Neuron (in vitro differentiated cells): ENCODE measurements around the gene LARP4B.

Source experiments
- H2AFZ ChIP-seq: one replicate; pipeline ENCODE4 v1.6.1; 2013; ENCODE audit warnings: low read depth, mild to moderate bottlenecking, inconsistent platforms, low read length, moderate library complexity
- H3K27me3 ChIP-seq: one replicate; pipeline ENCODE4 v1.6.1; 2013; ENCODE audit warnings: low read length; ENCODE audit not compliant: insufficient read depth
- H3K36me3 ChIP-seq: one replicate; pipeline ENCODE4 v1.6.1; 2013; ENCODE audit warnings: low read length; ENCODE audit not compliant: insufficient read depth
- H3K4me1 ChIP-seq: one replicate; pipeline ENCODE4 v1.6.1; 2013; ENCODE audit warnings: low read length; ENCODE audit not compliant: insufficient read depth
- H3K4me3 ChIP-seq: 2 replicates; pipeline ENCODE4 v1.5.1; 2013; ENCODE audit warnings: mild to moderate bottlenecking, low read length, moderate library complexity
- H3K9me3 ChIP-seq: one replicate; pipeline ENCODE4 v1.6.1; 2013; ENCODE audit warnings: low read length

Gene LARP4B

GRCh38 chr10:797179-797578 lies 134.3 kb downstream of the LARP4B start:
- Histone ChIP-seq H3K9me3 (peaks cover 10% of the 10 kb centered on the region), H3K27me3 (no peaks in the 10 kb centered on the region), H2AFZ (no peak overlapping the region), H3K4me3 (no peak overlapping the region), H3K4me1 (no peaks in the 10 kb centered on the region), H3K36me3 (no peaks in the 10 kb centered on the region)

GRCh38 chr10:796233-796632 lies 135.3 kb downstream of the LARP4B start:
- Histone ChIP-seq H3K27me3 (no peaks in the 10 kb centered on the region), H3K4me1 (no peaks in the 10 kb centered on the region)

GRCh38 chr10:794382-794956 lies 137.0 kb downstream of the LARP4B start:
- Histone ChIP-seq H3K9me3 (peaks cover 10% of the 10 kb centered on the region), H3K27me3 (no peaks in the 10 kb centered on the region), H3K36me3 (no peaks in the 10 kb centered on the region), H3K4me3 (no peak overlapping the region), H2AFZ (no peak overlapping the region), H3K4me1 (no peaks in the 10 kb centered on the region)

More at GRCh38 chr10:796233-796632, 135.3 kb downstream of the LARP4B start:
- H3K9me3 ChIP-seq: peaks cover 10% of the 10 kb centered on the region
- H2AFZ ChIP-seq: no peak overlapping the region
- H3K36me3 ChIP-seq: no peaks in the 10 kb centered on the region
- H3K4me3 ChIP-seq: no peak overlapping the region

GRCh38 chr10:792792-793100 lies 138.8 kb downstream of the LARP4B start:
- H3K36me3 ChIP-seq: no peaks in the 10 kb centered on the region
- no peaks in the 10 kb centered on the region for H3K4me1 ChIP-seq
- peaks cover 7% of the 10 kb centered on the region for H3K9me3 ChIP-seq
- H2AFZ ChIP-seq: no peak overlapping the region
- no peak overlapping the region for H3K4me3 ChIP-seq
- no peaks in the 10 kb centered on the region for H3K27me3 ChIP-seq

- Histone ChIP-seq H3K4me3 (no peak overlapping the region), H3K4me1 (no peaks in the 10 kb centered on the region), H2AFZ (no peak overlapping the region), H3K27me3 (no peaks in the 10 kb centered on the region), H3K9me3 (peaks cover 7% of the 10 kb centered on the region), H3K36me3 (no peaks in the 10 kb centered on the region)
Observed at GRCh38 chr10:792083-792791, 139.3 kb downstream of the LARP4B start.

GRCh38 chr10:791639-792038 lies 139.9 kb downstream of the LARP4B start:
- no peak overlapping the region for H3K4me3 ChIP-seq
- H3K36me3 ChIP-seq: no peaks in the 10 kb centered on the region
- no peaks in the 10 kb centered on the region for H3K27me3 ChIP-seq
- no peak overlapping the region for H2AFZ ChIP-seq
- H3K9me3 ChIP-seq: peaks cover 3% of the 10 kb centered on the region
- no peaks in the 10 kb centered on the region for H3K4me1 ChIP-seq

- no peaks in the 10 kb centered on the region for H3K36me3 ChIP-seq
- H3K4me1 ChIP-seq: no peaks in the 10 kb centered on the region
Observed at GRCh38 chr10:790821-791551, 140.5 kb downstream of the LARP4B start.

GRCh38 chr10:789831-790701 lies 141.4 kb downstream of the LARP4B start:
- Histone ChIP-seq H3K36me3 (no peaks in the 10 kb centered on the region), H2AFZ (no peak overlapping the region), H3K9me3 (no peaks in the 10 kb centered on the region), H3K4me3 (no peak overlapping the region), H3K4me1 (no peaks in the 10 kb centered on the region), H3K27me3 (no peaks in the 10 kb centered on the region)

More at GRCh38 chr10:790821-791551, 140.5 kb downstream of the LARP4B start:
- Histone ChIP-seq H3K27me3 (no peaks in the 10 kb centered on the region), H3K4me3 (no peak overlapping the region), H3K9me3 (no peaks in the 10 kb centered on the region), H2AFZ (no peak overlapping the region)

- H3K36me3 ChIP-seq: no peaks in the 10 kb centered on the region
- H3K4me3 ChIP-seq: no peak overlapping the region
- no peaks in the 10 kb centered on the region for H3K27me3 ChIP-seq
- peaks cover 4% of the 10 kb centered on the region for H3K4me1 ChIP-seq
- no peak overlapping the region for H2AFZ ChIP-seq
- H3K9me3 ChIP-seq: no peaks in the 10 kb centered on the region
Observed at GRCh38 chr10:788796-789748, 142.4 kb downstream of the LARP4B start.

- Histone ChIP-seq H3K9me3 (no peaks in the 10 kb centered on the region), H3K4me1 (peaks cover 7% of the 10 kb centered on the region), H3K4me3 (no peak overlapping the region), H3K27me3 (no peaks in the 10 kb centered on the region), H2AFZ (no peak overlapping the region), H3K36me3 (no peaks in the 10 kb centered on the region)
Observed at GRCh38 chr10:787933-788651, 143.4 kb downstream of the LARP4B start.

- H3K27me3 ChIP-seq: no peaks in the 10 kb centered on the region
- no peak overlapping the region for H2AFZ ChIP-seq
- H3K4me1 ChIP-seq: peaks cover 7% of the 10 kb centered on the region
- H3K4me3 ChIP-seq: no peak overlapping the region
- no peaks in the 10 kb centered on the region for H3K36me3 ChIP-seq
- H3K9me3 ChIP-seq: no peaks in the 10 kb centered on the region
Observed at GRCh38 chr10:786633-787474, 144.7 kb downstream of the LARP4B start.
